AG10803 (cell line): ENCODE results near the gene EIF3B.
"Not testable (repeated sequence)": the region's sequence is repeated elsewhere in the genome, so short reads cannot be mapped to it uniquely, and the experiment has no call there.

Experiments used
- DNase-seq: peaks from one replicate; pipeline ENCODE4 v3.0.0; 2010; ENCODE audit warnings: low read depth
- H3K4me3 ChIP-seq: 2 replicates; pipeline ENCODE4 v1.5.1; 2011; ENCODE audit warnings: mild to moderate bottlenecking, low read length, control low read depth
- CTCF ChIP-seq: conservative IDR thresholded peaks from 2 replicates; pipeline ENCODE4 v1.5.1; 2011; ENCODE audit warnings: mild to moderate bottlenecking, low read length, control low read depth, inconsistent platforms

EIF3B gene

GRCh38 chr7:2379821-2380450 lies 25.3 kb downstream of the EIF3B start:
- TF ChIP-seq CTCF, result no peak
- DNase-seq, result no peak
- no peak overlapping the region for H3K4me3 ChIP-seq

- H3K4me3 ChIP-seq, result no peak overlapping the region
- DNase-seq, result no peak
- TF ChIP-seq CTCF, result no peak
These were observed 25.8 kb downstream of the EIF3B start for GRCh38 chr7:2380461-2380860.

GRCh38 chr7:2381227-2381626 lies 26.6 kb downstream of the EIF3B start:
- no peak for TF ChIP-seq CTCF
- H3K4me3 ChIP-seq, result no peak overlapping the region
- DNase-seq, result no peak

GRCh38 chr7:2381881-2382509 lies 27.4 kb downstream of the EIF3B start:
- no peak for TF ChIP-seq CTCF

GRCh38 chr7:2383543-2384274 lies 29.1 kb downstream of the EIF3B start:
- no peak for TF ChIP-seq CTCF
- H3K4me3 ChIP-seq, result no peak overlapping the region
- DNase-seq, result no peak

More at GRCh38 chr7:2381881-2382509, 27.4 kb downstream of the EIF3B start:
- DNase-seq, result no peak
- no peak overlapping the region for H3K4me3 ChIP-seq

- no peak overlapping the region for H3K4me3 ChIP-seq
- no peak for DNase-seq
- no peak for TF ChIP-seq CTCF
These were observed 30.0 kb downstream of the EIF3B start for GRCh38 chr7:2384354-2385243.

- not testable (repeated sequence) for H3K4me3 ChIP-seq, DNase-seq
These were observed 31.5 kb downstream of the EIF3B start for GRCh38 chr7:2386122-2386521.
